NT2/D1 (cell line): ENCODE results near the gene AP2A2.

ENCODE experiments used
- YY1 ChIP-seq: IDR thresholded peaks from 2 replicates; pipeline ENCODE4 v1.6.1; 2011; ENCODE audit not compliant: insufficient read length, insufficient read depth
- ZNF274 ChIP-seq: IDR thresholded peaks from 2 replicates; pipeline ENCODE4 v1.6.1; 2011; ENCODE audit warnings: mild to moderate bottlenecking, low read depth, low read length

GRCh38 chr11:931385-931784, 5.7 kb downstream of the AP2A2 start:
- no peak for TF ChIP-seq ZNF274
- no peak for TF ChIP-seq YY1
